HG03108 (cell line): ENCODE results near the gene FBN2.
A peak's percentile ranks its signal among the peaks of the same experiment; 100 is the strongest.
"Not testable (repeated sequence)": the region's sequence is repeated elsewhere in the genome, so short reads cannot be mapped to it uniquely, and the experiment has no call there.

Experiments
- ATAC-seq: cut with Tn5 transposase; IDR thresholded peaks from one replicate; pipeline ENCODE4 v1.9.1; 2021; ENCODE audit warnings: moderate library complexity; ENCODE audit not compliant: unreplicated experiment

FBN2 gene

DNA sequence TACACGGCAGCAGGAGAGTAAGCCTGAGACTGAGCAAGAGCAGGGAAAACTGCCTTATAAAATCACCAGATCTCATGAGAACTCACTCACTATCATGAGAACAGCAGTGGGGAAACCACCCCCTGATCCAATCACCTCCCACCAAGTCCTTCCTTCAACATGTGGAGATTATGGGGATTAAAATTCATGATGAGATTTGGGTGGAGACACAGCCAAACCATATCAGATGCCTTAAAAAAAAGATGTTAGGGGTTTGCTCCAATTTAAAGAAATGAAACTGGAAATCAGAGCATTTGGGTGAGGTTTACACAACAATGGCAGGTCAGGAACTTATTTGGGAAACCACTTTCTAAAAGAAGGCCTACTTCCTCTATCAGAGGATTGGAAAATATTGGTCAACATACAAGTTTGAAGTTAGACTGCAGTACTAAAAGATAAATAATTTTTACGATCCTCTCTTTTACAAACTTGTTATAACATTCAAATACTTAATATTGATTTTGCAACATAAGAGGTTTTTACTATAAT lies 105.1 kb downstream of the FBN2 start:
- ATAC-seq: no peak

- ATAC-seq: no peak
Measured at GRCh38 chr5:128427921-128428320, 110.1 kb downstream of the FBN2 start.

- peak; percentile 59 for ATAC-seq
Measured at GRCh38 chr5:128426090-128426534, 111.9 kb downstream of the FBN2 start.

GRCh38 chr5:128424646-128425045 lies 113.4 kb downstream of the FBN2 start:
- ATAC-seq: no peak

DNA sequence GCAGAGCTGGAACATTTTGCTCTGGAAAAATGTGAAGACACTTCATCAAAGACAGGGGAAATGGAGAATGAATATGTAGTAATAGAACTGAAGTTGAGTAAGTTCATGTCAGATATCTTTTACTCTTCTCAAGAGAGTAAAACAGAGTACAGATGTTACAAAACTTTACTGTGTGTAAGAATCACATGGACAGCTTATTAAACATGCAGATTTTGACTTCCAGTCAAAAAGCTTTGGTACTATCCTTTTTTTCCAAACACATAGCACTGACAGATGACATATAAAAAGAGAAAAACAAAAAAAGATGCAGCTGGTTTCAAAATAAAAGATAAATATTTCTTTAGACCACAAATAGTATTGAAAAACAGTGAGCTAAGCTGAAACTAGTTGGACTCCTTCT lies 115.4 kb downstream of the FBN2 start:
- no peak for ATAC-seq

DNA sequence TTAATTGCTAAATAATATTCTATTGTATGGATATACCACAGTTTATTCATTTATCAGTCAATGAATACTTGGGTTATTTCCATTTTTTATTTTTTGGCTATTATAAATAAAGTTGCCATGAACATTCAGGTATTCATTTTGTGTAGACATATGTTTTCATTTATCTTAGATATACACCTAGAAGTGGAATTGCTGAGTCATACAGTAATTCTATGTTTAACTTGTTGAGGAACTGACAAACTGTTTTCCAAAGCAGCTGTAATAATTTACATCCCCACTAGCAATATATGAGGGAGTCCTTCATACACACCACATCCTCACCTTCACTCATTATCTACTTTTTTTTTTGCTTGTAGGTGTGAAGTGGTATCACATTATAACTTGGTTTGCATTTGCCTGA lies 123.6 kb downstream of the FBN2 start:
- ATAC-seq: no peak

GRCh38 chr5:128413356-128413755 lies 124.7 kb downstream of the FBN2 start:
- no peak for ATAC-seq

GRCh38 chr5:128412145-128412930 lies 125.7 kb downstream of the FBN2 start:
- no peak for ATAC-seq

DNA sequence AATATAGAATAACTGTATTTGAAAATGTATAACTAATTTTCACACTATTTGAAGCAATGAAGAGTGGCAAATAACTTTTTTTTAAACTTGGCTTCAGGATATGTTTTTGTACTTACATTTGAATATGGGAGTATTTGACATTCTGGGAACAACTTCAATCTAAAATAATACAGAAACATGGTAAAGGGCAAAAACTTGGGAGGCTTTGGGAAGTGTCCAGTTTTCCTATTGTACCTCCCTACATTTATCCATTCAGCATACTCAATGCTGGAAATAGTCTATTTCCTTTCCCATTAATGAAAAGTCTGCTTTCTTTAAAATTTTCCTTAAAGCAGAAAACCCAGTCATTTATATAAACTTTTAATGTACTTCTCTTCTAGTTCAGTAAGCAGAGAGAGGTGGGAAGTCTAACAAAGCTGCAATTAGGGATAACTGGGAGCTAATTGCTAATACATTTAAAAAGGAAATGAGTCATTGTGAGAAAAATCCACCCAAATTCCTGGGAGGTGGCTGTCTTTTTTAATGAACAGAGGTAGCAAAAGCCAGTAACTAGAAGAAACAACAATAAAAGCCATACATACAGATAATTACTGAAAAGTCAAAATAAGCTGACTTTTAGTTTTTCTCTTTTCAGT lies 128.8 kb downstream of the FBN2 start:
- no peak for ATAC-seq

DNA sequence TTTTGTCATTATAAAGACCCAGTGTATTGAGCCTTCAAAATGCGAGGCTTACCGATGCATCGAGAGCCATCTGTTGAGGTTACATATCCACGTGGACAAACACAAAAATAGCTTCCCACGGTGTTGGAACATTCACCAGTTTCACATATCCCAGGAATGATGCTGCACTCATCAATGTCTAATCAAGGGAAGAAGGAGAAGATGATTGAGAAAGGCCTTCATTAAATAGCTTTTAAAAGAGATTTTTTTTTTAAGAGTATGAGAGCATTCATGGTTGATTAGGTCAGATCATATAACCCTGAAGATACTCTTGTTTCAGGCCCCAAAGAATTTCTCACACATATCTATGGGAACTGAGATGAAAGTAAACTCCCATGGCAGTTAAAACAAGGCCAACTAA lies 129.4 kb downstream of the FBN2 start:
- no peak for ATAC-seq

DNA sequence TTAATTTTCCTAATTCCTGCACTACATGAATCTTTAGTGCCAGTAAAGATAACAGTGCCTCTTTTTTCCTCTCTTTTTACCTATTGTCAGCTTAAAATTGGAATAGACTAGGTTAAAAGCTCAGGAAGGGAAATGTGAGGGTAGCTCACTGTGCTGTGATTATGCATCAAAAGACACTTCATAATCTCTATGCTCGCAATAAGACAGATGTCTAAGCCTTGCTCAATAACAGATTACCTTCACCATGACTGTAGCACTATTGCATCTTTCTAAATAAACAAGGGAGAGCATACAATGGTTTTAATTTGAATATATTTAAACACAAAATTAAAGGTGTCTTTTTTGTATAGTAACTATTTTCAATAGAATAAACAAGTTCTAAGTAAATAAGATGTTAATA lies 130.1 kb downstream of the FBN2 start:
- ATAC-seq: no peak

- ATAC-seq: no peak
Measured at GRCh38 chr5:128406803-128407202, 131.2 kb downstream of the FBN2 start.

- no peak for ATAC-seq
Measured at GRCh38 chr5:128405159-128405558, 132.9 kb downstream of the FBN2 start.

GRCh38 chr5:128403333-128403732 lies 134.7 kb downstream of the FBN2 start:
- ATAC-seq: no peak

DNA sequence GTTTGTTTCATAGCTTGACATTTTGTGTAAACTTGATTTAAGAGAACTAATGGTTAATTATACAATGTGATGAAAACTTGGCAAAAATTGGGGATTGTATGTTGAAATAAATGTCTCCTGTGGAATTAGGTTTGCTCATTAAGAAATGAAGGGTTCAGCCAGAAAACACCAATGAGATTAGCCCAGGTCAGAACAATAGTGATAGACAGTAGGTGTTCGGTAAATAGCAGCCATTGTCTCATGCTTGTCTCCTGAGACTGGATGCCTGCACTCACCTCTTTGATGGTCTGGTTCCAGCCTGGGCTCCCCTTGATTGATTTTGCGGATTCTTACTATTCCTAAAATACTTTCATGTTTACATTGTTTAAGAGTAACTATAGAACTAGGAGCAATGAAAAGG lies 135.5 kb downstream of the FBN2 start:
- ATAC-seq: no peak

- not testable (repeated sequence) for ATAC-seq
Measured at GRCh38 chr5:128400766-128401165, 137.3 kb downstream of the FBN2 start.

DNA sequence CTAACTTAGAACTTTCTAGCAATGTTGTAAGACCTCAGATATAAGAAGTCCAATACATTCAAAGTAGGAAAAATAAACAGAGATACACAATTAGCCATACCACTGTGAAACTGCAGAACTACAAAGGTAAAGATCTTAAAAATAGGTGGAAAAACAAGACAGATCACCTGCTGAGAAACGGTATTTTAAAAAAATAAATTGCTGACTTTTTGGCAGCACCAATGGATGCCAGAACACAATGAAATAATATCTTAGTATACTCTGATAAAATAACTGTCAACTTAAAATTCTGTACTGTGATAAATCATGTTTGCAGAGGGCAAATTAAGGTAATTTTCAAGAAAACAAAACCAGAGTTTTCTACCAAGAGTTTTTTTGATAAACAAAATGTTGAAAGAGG lies 138.9 kb downstream of the FBN2 start:
- ATAC-seq: no peak

DNA sequence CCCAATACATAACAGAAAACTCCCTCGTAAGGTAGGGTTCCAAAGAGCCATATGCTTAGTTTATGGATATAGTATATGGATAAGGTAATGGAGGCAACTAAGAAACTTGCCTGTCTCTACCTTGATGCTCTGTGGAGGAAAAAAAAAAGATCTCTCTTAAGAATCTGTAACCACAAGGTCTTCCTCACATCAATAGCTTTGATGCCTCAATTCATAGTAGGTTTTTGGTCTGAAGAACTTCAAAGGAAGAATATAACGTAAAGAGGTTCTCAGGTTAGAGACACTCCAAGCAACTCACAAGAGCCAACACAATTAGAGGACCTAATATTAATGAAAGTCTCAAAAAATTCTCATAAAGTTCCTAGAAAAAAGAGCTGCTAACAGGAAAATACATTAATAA lies 140.2 kb downstream of the FBN2 start:
- no peak for ATAC-seq

DNA sequence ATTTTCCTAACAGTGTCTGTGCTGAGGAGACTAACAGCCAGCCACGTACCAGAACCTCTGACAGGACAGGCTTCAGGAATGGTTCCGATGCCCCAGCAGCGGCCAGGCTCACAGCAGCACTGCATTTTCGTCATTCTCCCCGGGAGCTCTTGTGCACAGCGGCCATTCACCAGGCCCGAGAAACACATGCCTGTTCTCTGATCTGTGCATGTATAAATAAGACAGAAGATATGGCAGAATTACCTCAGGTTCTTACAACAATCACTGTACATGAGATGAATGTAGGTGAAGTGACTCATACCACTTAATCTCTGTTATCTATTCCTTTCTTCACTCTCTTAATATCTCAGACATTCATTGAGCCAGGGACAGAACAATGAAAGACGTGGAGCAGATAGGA lies 143.0 kb downstream of the FBN2 start:
- ATAC-seq: no peak

GRCh38 chr5:128384068-128384467 lies 154.0 kb downstream of the FBN2 start:
- no peak for ATAC-seq

DNA sequence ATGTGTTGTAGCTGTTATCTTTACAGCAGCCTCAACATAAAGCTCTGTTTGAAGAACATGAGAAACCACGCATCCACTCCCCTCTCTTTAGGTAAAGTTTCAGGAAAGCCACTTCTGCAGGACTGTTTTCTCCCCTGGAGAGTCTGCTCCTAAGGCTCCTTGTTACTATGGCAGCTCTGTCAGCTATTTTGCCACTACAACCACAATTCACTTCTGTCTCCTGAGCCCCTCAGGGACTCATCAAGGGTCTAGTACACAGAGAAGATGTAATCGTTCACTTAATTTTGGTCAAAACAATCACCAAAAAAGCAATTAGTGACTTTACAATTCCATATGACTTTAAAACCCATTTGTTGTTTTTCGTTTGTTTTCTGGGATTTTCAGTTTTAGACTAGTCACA lies 157.7 kb downstream of the FBN2 start:
- ATAC-seq: no peak

DNA sequence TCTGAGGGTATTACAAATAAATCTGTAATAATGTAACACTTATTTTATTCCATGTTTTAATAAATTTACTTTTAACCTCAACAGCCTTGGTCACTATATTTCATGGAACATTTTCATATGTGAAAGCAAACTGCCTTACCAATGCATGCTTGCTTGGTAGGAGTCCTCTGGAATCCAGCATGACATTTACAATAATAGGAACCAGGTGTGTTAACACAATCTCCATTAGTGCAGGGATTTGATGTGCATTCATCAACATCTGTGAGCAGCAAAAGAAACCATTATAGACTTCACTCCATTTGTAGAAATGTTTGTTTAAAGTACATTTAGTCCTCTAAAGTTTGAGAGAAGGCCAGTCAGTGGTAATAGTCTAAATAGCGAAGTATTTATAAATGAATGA lies 159.4 kb downstream of the FBN2 start:
- no peak for ATAC-seq
